Heart left ventricle (tissue), 13 donors: ENCODE results near the gene CIRBP.

Experiments used
- POLR2A ChIP-seq, 2 donors: fragments of 450-650 bp; IDR thresholded peaks; one replicate each; pipeline ENCODE4 v1.6.1; 2017; ENCODE audit warnings: antibody characterized with exemption in 2 of 2, mild to moderate bottlenecking in 2 of 2, moderate library complexity in 2 of 2
- TF ChIP-seq, protein P1 (sequence below), 12 donors: fragments of 200-600 bp; sonication (generic) in 4 of 12; IDR thresholded peaks; one replicate each; pipeline versions ENCODE4 v1.5.0 to v1.8.0; 2018 to 2022; ENCODE audit warnings: antibody characterized with exemption in 12 of 12, mild to moderate bottlenecking in 5 of 12
- donor health status: ischemic (EF 13 %, LVEDD 7.1; RV severe dilation, severe dysfunction).
- donor health status: DM: no; HTN: yes; CAD: no.
- donor health status: DM: no; HTN: no; CAD: no.
- donor health status: ischemic (EF 25% LVEDD 6.9; RV normal size, moderate dysfunction).
- donor health status: ischemic (EF 25% LVEDD 5.7; RV mildly dilated, moderate dysfunction).
- donor health status: ischemic (EF 35%, LVEDD 5.7; RV mildly dilated, moderate dysfunction).
- donor health status: nonischemic (EF 11% LVEDD 7.7; RV severe dilation, severe dysfunction).
- donor health status: DM: yes; HTN: yes; CAD: no.
- donor health status: PGD.
- donor health status: ischemic (EF 29% LVEDD 5.4; RV normal size, mild dysfunction).
- donor health status: nonischemic (EF 23%, LVEDD 6.1; RV moderate dilation, normal function).

DNA sequence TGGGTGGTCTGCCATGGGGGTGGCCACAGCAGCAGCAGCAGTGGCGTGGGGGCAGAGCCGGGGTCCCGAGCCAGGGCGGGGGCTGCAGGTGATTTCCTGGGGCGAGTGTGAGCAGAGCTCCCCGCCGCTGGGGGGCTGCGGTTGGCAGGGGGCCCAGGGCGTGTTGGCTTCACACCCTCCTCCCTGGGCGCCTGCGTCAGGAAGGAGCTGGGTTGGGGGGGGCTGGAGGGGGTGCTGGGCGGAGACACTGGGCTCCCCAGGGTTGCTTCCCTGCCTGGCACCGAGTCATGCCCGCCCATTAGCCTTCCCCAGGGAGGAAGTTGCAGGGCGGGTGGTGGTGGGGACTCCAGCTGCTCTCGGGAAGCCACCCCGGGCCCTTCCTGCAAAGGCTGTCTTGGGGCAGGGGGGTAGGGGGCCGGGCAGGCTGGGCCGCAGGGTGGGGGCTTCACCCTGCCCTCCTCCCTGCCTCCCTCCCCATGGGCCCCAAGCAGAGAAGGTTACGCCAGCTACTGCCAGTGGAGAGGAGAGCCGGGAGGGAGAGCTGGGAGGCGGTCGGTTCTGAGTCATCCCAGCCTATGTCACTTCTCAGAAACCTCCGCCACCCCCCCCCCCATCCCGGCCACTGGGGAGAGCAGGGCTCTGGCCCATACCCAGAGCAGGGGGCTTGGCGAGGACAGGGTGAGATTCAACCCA, 16.2 kb upstream of the CIRBP start:
- TF ChIP-seq POLR2A (IDR thresholded peaks at IDR 0.05), result peak in 1 of 2 donors; percentile 5
- TF ChIP-seq, protein P1, sequence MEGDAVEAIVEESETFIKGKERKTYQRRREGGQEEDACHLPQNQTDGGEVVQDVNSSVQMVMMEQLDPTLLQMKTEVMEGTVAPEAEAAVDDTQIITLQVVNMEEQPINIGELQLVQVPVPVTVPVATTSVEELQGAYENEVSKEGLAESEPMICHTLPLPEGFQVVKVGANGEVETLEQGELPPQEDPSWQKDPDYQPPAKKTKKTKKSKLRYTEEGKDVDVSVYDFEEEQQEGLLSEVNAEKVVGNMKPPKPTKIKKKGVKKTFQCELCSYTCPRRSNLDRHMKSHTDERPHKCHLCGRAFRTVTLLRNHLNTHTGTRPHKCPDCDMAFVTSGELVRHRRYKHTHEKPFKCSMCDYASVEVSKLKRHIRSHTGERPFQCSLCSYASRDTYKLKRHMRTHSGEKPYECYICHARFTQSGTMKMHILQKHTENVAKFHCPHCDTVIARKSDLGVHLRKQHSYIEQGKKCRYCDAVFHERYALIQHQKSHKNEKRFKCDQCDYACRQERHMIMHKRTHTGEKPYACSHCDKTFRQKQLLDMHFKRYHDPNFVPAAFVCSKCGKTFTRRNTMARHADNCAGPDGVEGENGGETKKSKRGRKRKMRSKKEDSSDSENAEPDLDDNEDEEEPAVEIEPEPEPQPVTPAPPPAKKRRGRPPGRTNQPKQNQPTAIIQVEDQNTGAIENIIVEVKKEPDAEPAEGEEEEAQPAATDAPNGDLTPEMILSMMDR (IDR thresholded peaks at IDR 0.05), result peak in 7 of 12 donors; percentile 22 to 37 (median 29)
